BLaER1 treated with 17β-estradiol and CSF1 and Interleukin-3, amounts not matched to agents 10 nM and 100 nM (cell line): Measurements from ENCODE around the gene C9orf153.
"Not testable (repeated sequence)": the region's sequence is repeated elsewhere in the genome, so short reads cannot be mapped to it uniquely, and the experiment has no call there.

ENCODE experiments used
- H3K27ac ChIP-seq, 11 experiments: shearing (Covaris generic); formaldehyde crosslinking; 2 replicates each; pipeline ENCODE4 v1.8.1; 2022
- H3K27me3 ChIP-seq, 11 experiments: shearing (Covaris generic); formaldehyde crosslinking; 2 replicates each; pipeline ENCODE4 v1.8.1; 2022
- H3K36me3 ChIP-seq, 11 experiments: shearing (Covaris generic); formaldehyde crosslinking; 2 replicates each; pipeline ENCODE4 v1.8.1; 2022
- H3K4me1 ChIP-seq, 10 experiments: shearing (Covaris generic); formaldehyde crosslinking; 2 replicates each; pipeline ENCODE4 v1.8.1; 2022
- H3K4me2 ChIP-seq, 11 experiments: shearing (Covaris generic); formaldehyde crosslinking; 2 replicates each; pipeline ENCODE4 v1.8.1; 2022
- H3K4me3 ChIP-seq, 10 experiments: shearing (Covaris generic); formaldehyde crosslinking; 2 replicates each; pipeline ENCODE4 v1.8.1; 2022
- H3K9ac ChIP-seq, 11 experiments: shearing (Covaris generic); formaldehyde crosslinking; 2 replicates each; pipeline ENCODE4 v1.8.1; 2022
- H3K9me3 ChIP-seq, 11 experiments: shearing (Covaris generic); formaldehyde crosslinking; replicated peaks in 1 of 11; 2 replicates each; pipeline ENCODE4 v1.8.1; 2022
- H4K20me1 ChIP-seq, 11 experiments: shearing (Covaris generic); formaldehyde crosslinking; 2 replicates each; pipeline ENCODE4 v1.8.1; 2022
- Cebpa-rat ChIP-seq, 11 experiments: shearing (Covaris generic); IDR thresholded peaks; 2 replicates each; pipeline ENCODE4 v1.8.1; 2022

C9orf153 gene

DNA sequence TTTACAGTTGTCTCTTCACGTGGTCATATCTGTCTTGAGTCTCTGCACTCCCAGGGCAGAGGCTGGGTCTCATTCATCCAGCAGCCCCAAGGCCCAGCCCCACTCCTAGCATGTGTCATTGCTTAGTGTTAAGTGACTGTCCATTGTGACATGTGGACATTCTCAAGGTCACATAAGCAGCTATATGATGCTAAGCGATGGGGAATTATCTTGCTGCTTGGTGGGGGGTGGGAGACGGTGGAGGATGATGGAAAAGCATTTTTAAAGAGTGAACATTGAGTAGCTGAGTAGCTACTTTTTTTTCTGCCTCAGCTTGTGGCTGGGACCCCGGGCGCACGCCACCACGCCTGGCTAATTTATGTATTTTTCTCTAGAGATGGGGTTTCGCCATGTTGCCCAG, at the start of gene C9orf153:
C9orf153 (minus strand) TSS at position 101 of the 400 bp plus-strand sequence. CDS start 30,054 bp downstream, outside the sequence.
- Histone ChIP-seq H3K36me3 (peaks cover 24 to 43% (median 31%) of the 10 kb centered on the region in 11 experiments), H3K4me2 (no peak within 1 kb of the TSS)
- no peak for TF ChIP-seq Cebpa-rat (IDR thresholded peaks at IDR 0.05)

DNA sequence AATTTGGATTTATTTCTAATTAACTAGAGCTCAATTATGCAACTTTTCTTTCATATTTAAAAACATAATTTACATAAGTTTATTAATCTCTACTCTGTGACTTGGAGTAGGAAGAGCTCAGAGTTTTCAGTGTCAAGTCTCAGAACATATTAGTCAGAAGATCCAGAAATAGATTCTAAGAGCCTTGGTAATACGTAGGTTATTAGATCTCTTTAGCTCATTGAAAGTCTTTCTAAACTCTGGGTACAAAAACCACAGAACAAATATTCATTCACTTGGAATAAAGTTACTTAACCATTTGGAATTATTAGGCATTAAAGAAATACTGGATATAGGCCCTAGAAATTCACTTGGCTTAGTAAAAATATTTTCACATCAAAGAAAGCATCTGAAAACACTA, 49.2 kb upstream of the C9orf153 start:
- H3K4me1 ChIP-seq: peaks cover 0 to 2% (median 0%) of the 10 kb centered on the region in 10 experiments; a peak in 3 of 20 replicates
- no peak overlapping the region for H3K27ac ChIP-seq
- H3K27me3 ChIP-seq: no peaks in the 10 kb centered on the region
- no peak overlapping the region for H3K9ac ChIP-seq
- no peak for TF ChIP-seq Cebpa-rat (IDR thresholded peaks at IDR 0.05)
- peaks cover 0 to 90% (median 0%) of the 10 kb centered on the region in 11 experiments; a peak in 6 of 22 replicates for H4K20me1 ChIP-seq
- peaks cover 85 to 96% (median 89%) of the 10 kb centered on the region in 11 experiments for H3K36me3 ChIP-seq
- H3K4me3 ChIP-seq: no peak overlapping the region
- H3K9me3 ChIP-seq: peaks cover 0 to 18% (median 10%) of the 10 kb centered on the region in 11 experiments; a peak in 15 of 22 replicates
- H3K4me2 ChIP-seq: no peak overlapping the region

More for the DNA sequence above, at the start of gene C9orf153:
- H3K9me3 ChIP-seq: peaks cover 0 to 4% (median 0%) of the 10 kb centered on the region in 11 experiments; a peak in 5 of 22 replicates
- no peak within 1 kb of the TSS for H3K27ac ChIP-seq
- no peak within 1 kb of the TSS for H3K9ac ChIP-seq
- no peaks in the 10 kb centered on the region for H3K4me1 ChIP-seq
- H3K27me3 ChIP-seq: no peaks in the 10 kb centered on the region
- H4K20me1 ChIP-seq: 0 out of 22 replicates have a peak, but pooled peaks cover 0 to 7% (median 0%) of the 10 kb centered on the region in 11 experiments
- no peak within 1 kb of the TSS for H3K4me3 ChIP-seq

DNA sequence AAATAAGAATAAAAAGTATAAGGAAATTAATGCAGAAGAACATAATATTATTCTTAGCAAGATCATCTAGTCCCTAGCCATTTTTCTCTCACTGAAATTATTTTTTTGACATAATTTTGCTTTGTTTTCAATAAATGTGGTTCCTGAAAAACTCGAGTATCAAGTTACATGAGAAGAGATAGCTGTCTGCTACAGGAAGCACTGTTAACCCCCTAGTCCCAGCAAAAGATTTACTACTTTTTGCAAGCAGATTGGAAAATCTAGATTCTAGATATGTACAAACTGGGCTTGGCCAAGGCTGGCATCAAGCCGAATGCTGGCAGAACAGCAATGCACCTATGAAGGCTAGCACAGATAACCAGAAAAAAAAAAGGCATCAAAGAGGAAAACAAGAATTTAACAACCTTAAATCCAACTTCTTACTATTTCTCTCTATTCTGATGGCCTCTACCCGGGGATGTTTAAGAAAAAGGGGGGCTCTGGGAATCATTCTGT, 44.8 kb upstream of the C9orf153 start:
- no peak overlapping the region for H3K4me2 ChIP-seq
- peaks cover 90 to 100% (median 100%) of the 10 kb centered on the region in 11 experiments for H3K36me3 ChIP-seq
- no peak overlapping the region for H3K4me3 ChIP-seq
- H3K27me3 ChIP-seq: no peaks in the 10 kb centered on the region
- no peaks in the 10 kb centered on the region for H3K4me1 ChIP-seq
- peaks cover 0 to 100% (median 0%) of the 10 kb centered on the region in 11 experiments; a peak in 7 of 22 replicates for H4K20me1 ChIP-seq
- peak overlapping the region in 1 of 11 experiments; percentile 30; a peak in 1 of 22 replicates for H3K9ac ChIP-seq
- no peak for TF ChIP-seq Cebpa-rat (IDR thresholded peaks at IDR 0.05)
- H3K27ac ChIP-seq: no peak overlapping the region
- no peaks in the 10 kb centered on the region for H3K9me3 ChIP-seq

DNA sequence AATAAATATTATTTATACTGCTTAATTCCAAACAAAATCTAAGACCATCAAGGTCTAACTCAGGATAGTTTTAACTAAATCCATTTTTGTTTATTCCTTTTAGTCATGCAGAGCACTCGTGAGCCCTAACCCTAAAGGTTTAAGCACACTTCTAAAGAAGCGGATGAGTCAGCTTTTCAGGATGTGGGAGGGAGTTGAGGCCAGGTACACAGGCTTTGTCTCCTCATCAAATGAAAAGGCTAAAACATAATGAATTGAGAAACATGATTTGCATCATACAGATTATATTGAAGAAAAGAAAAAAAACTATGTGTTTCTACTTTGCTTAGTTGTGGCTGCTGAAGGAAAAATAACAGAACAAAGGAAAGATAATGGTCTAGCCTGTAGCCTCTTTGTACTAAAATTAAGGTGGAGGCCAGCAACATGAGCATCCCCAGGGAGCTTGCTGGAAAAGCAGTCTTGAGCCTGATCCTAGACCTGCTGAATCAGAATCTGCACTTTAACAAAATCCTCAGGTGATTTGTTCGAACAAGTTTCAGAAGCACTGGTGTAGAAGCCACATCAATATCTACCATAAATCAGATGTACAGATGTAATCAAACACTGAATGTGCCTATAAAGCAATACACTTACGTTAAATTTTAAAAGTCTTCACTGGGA, 44.0 kb upstream of the C9orf153 start:
- Histone ChIP-seq H3K27ac (no peak overlapping the region), H3K4me3 (no peak overlapping the region), H3K9me3 (no peaks in the 10 kb centered on the region), H3K4me1 (no peaks in the 10 kb centered on the region), H3K4me2 (no peak overlapping the region), H3K27me3 (no peaks in the 10 kb centered on the region), H3K36me3 (peaks cover 92 to 100% (median 100%) of the 10 kb centered on the region in 11 experiments), H4K20me1 (peaks cover 0 to 100% (median 0%) of the 10 kb centered on the region in 11 experiments; a peak in 7 of 22 replicates), H3K9ac (no peak overlapping the region)
- no peak for TF ChIP-seq Cebpa-rat (IDR thresholded peaks at IDR 0.05)

DNA sequence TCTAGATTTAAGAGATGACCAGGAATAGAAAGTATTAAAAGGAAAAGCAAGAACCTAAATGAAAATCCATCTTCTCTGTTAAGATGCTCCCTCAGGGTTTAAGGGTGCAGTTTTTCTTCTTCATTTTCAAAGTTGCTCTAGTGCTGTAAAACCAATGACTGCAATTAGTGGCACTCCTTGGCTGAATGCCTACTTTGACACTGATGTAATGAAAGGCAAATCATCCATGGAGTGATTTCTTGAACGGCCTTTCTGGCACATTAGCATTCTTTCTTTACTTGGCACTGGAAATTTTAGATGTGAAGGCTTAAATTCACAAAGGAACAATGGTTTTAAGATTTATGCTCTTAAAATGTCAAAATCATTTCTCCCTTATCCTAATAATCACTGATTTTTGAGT, 42.2 kb upstream of the C9orf153 start:
- H3K27ac ChIP-seq: no peak overlapping the region
- H3K4me2 ChIP-seq: no peak overlapping the region
- H3K36me3 ChIP-seq: peaks cover 92 to 100% (median 98%) of the 10 kb centered on the region in 11 experiments
- TF ChIP-seq Cebpa-rat (IDR thresholded peaks at IDR 0.05): no peak
- no peaks in the 10 kb centered on the region for H3K27me3 ChIP-seq
- no peak overlapping the region for H3K4me3 ChIP-seq
- H3K4me1 ChIP-seq: no peaks in the 10 kb centered on the region
- no peak overlapping the region for H3K9ac ChIP-seq
- H4K20me1 ChIP-seq: peaks cover 0 to 100% (median 0%) of the 10 kb centered on the region in 11 experiments; a peak in 8 of 22 replicates
- H3K9me3 ChIP-seq: no peaks in the 10 kb centered on the region

GRCh38 chr9:86300701-86301100, 41.2 kb upstream of the C9orf153 start:
- Histone ChIP-seq H3K4me2 (no peak overlapping the region), H3K9ac (no peak overlapping the region), H3K36me3 (peaks cover 92 to 100% (median 98%) of the 10 kb centered on the region in 11 experiments), H3K27me3 (no peaks in the 10 kb centered on the region), H3K9me3 (no peaks in the 10 kb centered on the region), H3K4me1 (no peaks in the 10 kb centered on the region), H3K4me3 (no peak overlapping the region), H3K27ac (no peak overlapping the region), H4K20me1 (peaks cover 0 to 100% (median 0%) of the 10 kb centered on the region in 11 experiments; a peak in 8 of 22 replicates)
- TF ChIP-seq Cebpa-rat (IDR thresholded peaks at IDR 0.05): no peak

DNA sequence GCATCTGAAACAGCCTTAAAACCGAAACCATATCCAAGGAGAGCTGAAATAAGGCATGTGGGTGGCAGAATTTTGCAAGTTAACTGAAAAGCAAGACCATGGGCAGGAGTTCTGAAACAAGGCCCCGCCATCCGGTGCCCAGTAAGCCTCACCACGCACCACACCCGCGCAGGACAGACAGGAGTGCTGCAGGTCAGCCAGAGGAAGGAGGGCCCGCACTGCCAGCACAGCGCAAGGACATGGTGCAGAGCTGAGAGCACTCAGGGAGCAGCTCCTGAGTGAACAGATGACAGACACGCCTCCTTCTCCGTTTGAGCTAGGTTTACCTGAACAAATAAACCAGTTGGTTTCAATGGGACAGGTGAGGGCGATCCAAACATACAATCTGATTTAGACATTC, 39.4 kb upstream of the C9orf153 start:
- Histone ChIP-seq H3K4me1 (no peaks in the 10 kb centered on the region), H3K27ac (no peak overlapping the region), H3K9me3 (no peaks in the 10 kb centered on the region), H3K9ac (no peak overlapping the region), H3K36me3 (peaks cover 79 to 100% (median 82%) of the 10 kb centered on the region in 11 experiments), H3K4me2 (no peak overlapping the region), H3K4me3 (no peak overlapping the region), H4K20me1 (peaks cover 0 to 100% (median 0%) of the 10 kb centered on the region in 11 experiments; a peak in 8 of 22 replicates), H3K27me3 (no peaks in the 10 kb centered on the region)
- TF ChIP-seq Cebpa-rat (IDR thresholded peaks at IDR 0.05): no peak

- Histone ChIP-seq H3K4me1 (peaks cover 0 to 15% (median 0%) of the 10 kb centered on the region in 10 experiments; a peak in 3 of 20 replicates), H4K20me1 (peaks cover 0 to 98% (median 0%) of the 10 kb centered on the region in 11 experiments; a peak in 8 of 22 replicates), H3K36me3 (peaks cover 13 to 96% (median 47%) of the 10 kb centered on the region in 11 experiments)
- not testable (repeated sequence) for H3K27me3 ChIP-seq, H3K4me2 ChIP-seq, H3K4me3 ChIP-seq, H3K9ac ChIP-seq, H3K27ac ChIP-seq, H3K9me3 ChIP-seq
Measured at GRCh38 chr9:86290341-86290740, 30.9 kb upstream of the C9orf153 start.

- Histone ChIP-seq H3K4me1 (peaks cover 0 to 26% (median 1%) of the 10 kb centered on the region in 10 experiments; a peak in 8 of 20 replicates), H3K9me3 (no peaks in the 10 kb centered on the region), H4K20me1 (peaks cover 0 to 95% (median 0%) of the 10 kb centered on the region in 11 experiments; a peak in 8 of 22 replicates), H3K36me3 (peaks cover 8 to 79% (median 41%) of the 10 kb centered on the region in 11 experiments), H3K27ac (no peak overlapping the region), H3K4me3 (no peak overlapping the region), H3K9ac (no peak overlapping the region), H3K4me2 (no peak overlapping the region), H3K27me3 (no peaks in the 10 kb centered on the region)
- no peak for TF ChIP-seq Cebpa-rat (IDR thresholded peaks at IDR 0.05)
Measured at GRCh38 chr9:86288499-86289198, 29.2 kb upstream of the C9orf153 start.
